T-helper 2 cell treated with Interferon-gamma antibody and Interleukin-4, amounts not matched to agents 5 μg/mL and 100 μg/mL, for 36 hours (primary cell): ENCODE measurements around the gene SERPIND1.
"Not testable (repeated sequence)": the region's sequence is repeated elsewhere in the genome, so short reads cannot be mapped to it uniquely, and the experiment has no call there.

ENCODE experiments used
- DNase-seq: peaks from one replicate; pipeline ENCODE4 v3.0.0; 2021; ENCODE audit warnings: low spot score
- H3K27ac Mint-ChIP-seq: one replicate; pipeline ENCODE4 v1.8.0; 2021; ENCODE audit warnings: mild to moderate bottlenecking, mixed read lengths
- H3K27me3 Mint-ChIP-seq: one replicate; pipeline ENCODE4 v1.8.0; 2021; ENCODE audit warnings: low read depth, mixed read lengths
- H3K36me3 Mint-ChIP-seq: one replicate; pipeline ENCODE4 v1.8.0; 2021; ENCODE audit warnings: low read depth, mixed read lengths
- H3K4me1 Mint-ChIP-seq: one replicate; pipeline ENCODE4 v1.8.0; 2021; ENCODE audit warnings: low read depth, mixed read lengths
- H3K4me3 Mint-ChIP-seq: one replicate; pipeline ENCODE4 v1.8.0; 2022; ENCODE audit warnings: mild to moderate bottlenecking, moderate library complexity, mixed read lengths
- H3K9me3 Mint-ChIP-seq: one replicate; pipeline ENCODE4 v1.8.0; 2021; ENCODE audit warnings: mixed read lengths

SERPIND1 gene, protein sequence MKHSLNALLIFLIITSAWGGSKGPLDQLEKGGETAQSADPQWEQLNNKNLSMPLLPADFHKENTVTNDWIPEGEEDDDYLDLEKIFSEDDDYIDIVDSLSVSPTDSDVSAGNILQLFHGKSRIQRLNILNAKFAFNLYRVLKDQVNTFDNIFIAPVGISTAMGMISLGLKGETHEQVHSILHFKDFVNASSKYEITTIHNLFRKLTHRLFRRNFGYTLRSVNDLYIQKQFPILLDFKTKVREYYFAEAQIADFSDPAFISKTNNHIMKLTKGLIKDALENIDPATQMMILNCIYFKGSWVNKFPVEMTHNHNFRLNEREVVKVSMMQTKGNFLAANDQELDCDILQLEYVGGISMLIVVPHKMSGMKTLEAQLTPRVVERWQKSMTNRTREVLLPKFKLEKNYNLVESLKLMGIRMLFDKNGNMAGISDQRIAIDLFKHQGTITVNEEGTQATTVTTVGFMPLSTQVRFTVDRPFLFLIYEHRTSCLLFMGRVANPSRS

GRCh38 chr22:20773793-20774212 is at the start of gene SERPIND1:
Gene SERPIND1 (plus strand): TSS chr22:20774113. CDS start chr22:20779313, 5,200 bp downstream.
- DNase-seq: no peak
- Mint-ChIP-seq H3K36me3 (peaks cover 8% of the 10 kb centered on the region), H3K4me1 (peaks cover 3% of the 10 kb centered on the region), H3K9me3 (no peaks in the 10 kb centered on the region), H3K4me3 (no peak within 1 kb of the TSS), H3K27ac (no peak within 1 kb of the TSS), H3K27me3 (no peaks in the 10 kb centered on the region)

DNA sequence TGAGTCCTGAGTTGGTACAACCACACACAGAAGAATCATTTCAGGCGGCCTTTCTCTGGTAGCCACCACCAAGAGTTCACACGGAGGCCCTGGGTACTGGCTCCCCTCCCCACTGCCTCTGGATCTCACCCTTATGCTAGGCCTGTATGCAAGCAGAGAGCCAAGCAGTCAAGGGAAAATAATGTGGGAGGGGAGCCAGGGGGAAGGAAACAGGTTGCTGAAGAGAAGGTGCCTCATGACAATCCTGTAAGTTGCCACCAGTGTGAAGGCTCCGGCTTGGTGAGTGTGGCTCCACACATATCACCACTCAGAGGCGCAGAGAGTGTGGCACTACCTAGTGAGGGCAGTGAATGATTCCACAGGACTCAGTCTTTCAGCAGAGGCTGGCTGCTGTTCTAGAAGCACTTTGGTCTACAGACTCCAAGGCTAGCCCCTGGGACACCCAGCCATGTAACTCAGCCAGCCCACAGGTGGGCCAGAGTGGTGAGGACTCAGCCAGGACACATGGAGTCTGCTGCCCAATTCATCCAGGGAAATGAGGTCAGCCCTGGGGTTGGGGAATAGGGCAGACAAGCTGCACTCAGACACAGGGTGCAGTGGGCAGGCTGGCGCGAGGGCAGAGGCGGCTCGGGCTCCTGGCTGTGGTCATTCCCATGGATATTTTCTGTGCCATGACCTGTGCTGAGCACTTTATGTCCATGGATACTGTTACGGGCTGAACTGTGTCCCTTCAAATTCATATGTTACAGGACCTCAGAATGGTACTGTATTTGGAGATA is 49.0 kb upstream of the SERPIND1 start:
- no peak overlapping the region for H3K4me3 Mint-ChIP-seq
- no peak overlapping the region for H3K27ac Mint-ChIP-seq
- H3K9me3 Mint-ChIP-seq: no peaks in the 10 kb centered on the region
- DNase-seq: no peak
- H3K4me1 Mint-ChIP-seq: no peaks in the 10 kb centered on the region
- H3K27me3 Mint-ChIP-seq: no peaks in the 10 kb centered on the region
- peaks cover 14% of the 10 kb centered on the region for H3K36me3 Mint-ChIP-seq

- H3K27ac Mint-ChIP-seq: no peak overlapping the region
- no peak for DNase-seq
- H3K4me1 Mint-ChIP-seq: no peaks in the 10 kb centered on the region
- H3K27me3 Mint-ChIP-seq: no peaks in the 10 kb centered on the region
- H3K4me3 Mint-ChIP-seq: no peak overlapping the region
- H3K9me3 Mint-ChIP-seq: no peaks in the 10 kb centered on the region
- peaks cover 14% of the 10 kb centered on the region for H3K36me3 Mint-ChIP-seq
Measured at GRCh38 chr22:20725987-20726558, 47.8 kb upstream of the SERPIND1 start.

- no peak overlapping the region for H3K27ac Mint-ChIP-seq
- no peaks in the 10 kb centered on the region for H3K27me3 Mint-ChIP-seq
- no peak for DNase-seq
- peaks cover 11% of the 10 kb centered on the region for H3K36me3 Mint-ChIP-seq
- no peaks in the 10 kb centered on the region for H3K4me1 Mint-ChIP-seq
- H3K9me3 Mint-ChIP-seq: no peaks in the 10 kb centered on the region
- H3K4me3 Mint-ChIP-seq: no peak overlapping the region
Measured at GRCh38 chr22:20727118-20728015, 46.5 kb upstream of the SERPIND1 start.

DNA sequence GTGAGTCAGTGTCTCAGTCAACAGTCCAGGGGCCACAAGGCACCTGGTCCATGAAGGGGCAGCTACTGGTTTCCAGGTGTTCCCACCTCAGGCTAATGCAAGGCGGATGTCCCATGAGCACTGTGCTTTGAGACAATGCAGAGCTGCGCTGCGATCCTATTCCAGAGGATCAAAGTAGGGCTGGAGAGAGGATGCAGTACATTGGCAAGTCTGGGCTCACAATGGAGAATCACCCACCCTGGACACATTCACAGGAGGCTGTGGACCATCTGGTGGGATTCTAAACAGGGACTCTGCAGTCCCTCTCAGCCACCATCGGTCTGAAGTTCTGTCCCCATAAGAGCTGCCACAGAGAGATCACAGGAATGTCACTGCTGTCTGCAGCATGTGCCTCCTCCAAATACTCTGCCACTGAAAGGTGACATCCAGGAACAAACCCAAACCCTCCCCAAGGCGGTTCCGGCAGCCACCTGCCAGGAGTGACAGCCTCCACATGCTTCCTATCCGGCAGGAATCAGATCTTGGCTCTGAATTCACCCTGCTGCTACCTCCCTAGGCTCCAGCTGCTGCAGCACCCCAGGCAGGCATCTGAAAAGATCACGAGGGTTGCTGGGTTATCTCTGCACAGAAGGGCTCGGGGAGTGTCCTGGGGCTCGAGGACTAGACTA is 45.3 kb upstream of the SERPIND1 start:
- Mint-ChIP-seq H3K27ac (no peak overlapping the region), H3K9me3 (no peaks in the 10 kb centered on the region), H3K4me1 (no peaks in the 10 kb centered on the region), H3K27me3 (no peaks in the 10 kb centered on the region), H3K4me3 (no peak overlapping the region), H3K36me3 (peaks cover 11% of the 10 kb centered on the region)
- DNase-seq: no peak

- Mint-ChIP-seq H3K9me3 (no peaks in the 10 kb centered on the region), H3K4me3 (no peak overlapping the region), H3K27me3 (no peaks in the 10 kb centered on the region), H3K27ac (no peak overlapping the region), H3K4me1 (no peaks in the 10 kb centered on the region), H3K36me3 (peaks cover 11% of the 10 kb centered on the region)
- no peak for DNase-seq
Measured at GRCh38 chr22:20729194-20729593, 44.7 kb upstream of the SERPIND1 start.

- not testable (repeated sequence) for H3K4me1 Mint-ChIP-seq, H3K9me3 Mint-ChIP-seq, H3K4me3 Mint-ChIP-seq, H3K27ac Mint-ChIP-seq, DNase-seq, H3K27me3 Mint-ChIP-seq, H3K36me3 Mint-ChIP-seq
Measured at GRCh38 chr22:20732431-20732830, 41.5 kb upstream of the SERPIND1 start.

DNA sequence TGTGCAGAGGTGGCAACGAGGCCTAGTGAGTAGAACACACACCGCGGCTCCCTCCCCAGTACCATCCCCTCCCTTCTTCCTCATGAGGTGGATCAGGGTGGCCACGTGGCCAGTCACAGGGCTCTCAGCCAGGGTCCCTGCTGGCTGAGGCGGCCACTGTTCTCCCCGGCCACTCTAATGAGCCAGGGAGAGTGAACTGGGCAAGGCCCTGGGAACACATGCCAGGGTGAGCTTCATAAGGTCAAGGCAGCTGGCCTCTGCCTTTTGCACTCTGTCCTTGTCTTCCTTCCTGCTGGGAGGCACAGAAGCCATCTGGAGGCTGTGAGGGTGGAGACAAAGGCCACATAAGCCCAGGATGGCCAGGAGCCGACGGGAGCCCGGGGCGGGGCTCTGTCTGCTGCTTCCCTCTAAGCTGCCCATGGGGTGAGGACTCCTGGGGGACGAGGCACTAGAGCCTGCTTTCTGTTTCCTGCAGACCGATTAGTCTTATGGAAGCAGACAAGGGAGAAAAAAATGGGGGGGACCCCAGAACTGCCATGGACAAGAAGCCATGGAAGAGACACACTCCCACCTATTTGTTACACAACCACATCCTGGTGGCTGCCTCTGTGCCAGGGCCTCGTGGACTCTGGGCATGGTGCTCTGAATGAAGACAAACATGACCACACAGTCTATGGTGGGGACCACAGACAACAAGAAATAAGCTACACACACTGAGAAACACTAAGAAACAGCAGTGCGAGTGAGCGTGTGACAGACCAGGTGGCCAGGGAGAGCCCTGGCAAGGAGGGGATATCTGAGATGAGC is 38.4 kb upstream of the SERPIND1 start:
- H3K27me3 Mint-ChIP-seq, H3K9me3 Mint-ChIP-seq, H3K27ac Mint-ChIP-seq, H3K4me1 Mint-ChIP-seq, H3K4me3 Mint-ChIP-seq, DNase-seq: not testable (repeated sequence)
- H3K36me3 Mint-ChIP-seq: peaks cover 15% of the 10 kb centered on the region

DNA sequence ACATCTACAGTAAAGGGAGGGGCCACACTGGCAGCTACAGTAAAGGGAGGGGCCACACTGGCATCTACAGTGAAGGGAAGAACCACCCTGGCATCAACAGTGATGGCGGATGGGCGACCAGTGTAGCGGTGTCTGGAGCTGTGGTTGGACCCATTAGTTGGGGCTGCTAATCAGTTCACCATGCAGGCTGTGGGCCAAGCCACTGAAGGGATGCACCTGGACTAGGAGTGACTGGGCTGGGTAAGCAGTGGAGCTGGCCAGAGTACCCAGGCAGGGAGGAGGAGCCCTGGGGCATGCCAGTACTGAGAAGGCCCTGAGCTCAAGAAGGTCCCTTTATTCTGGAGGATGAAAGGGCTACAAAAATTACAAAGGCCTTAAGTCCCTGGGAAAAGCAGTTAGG is 37.0 kb upstream of the SERPIND1 start:
- H3K27ac Mint-ChIP-seq, H3K4me3 Mint-ChIP-seq, DNase-seq, H3K9me3 Mint-ChIP-seq, H3K4me1 Mint-ChIP-seq, H3K27me3 Mint-ChIP-seq: not testable (repeated sequence)
- H3K36me3 Mint-ChIP-seq: peaks cover 24% of the 10 kb centered on the region

GRCh38 chr22:20738394-20739089 is 35.4 kb upstream of the SERPIND1 start:
- Mint-ChIP-seq H3K27me3 (no peaks in the 10 kb centered on the region), H3K4me3 (no peak overlapping the region), H3K4me1 (peaks cover 3% of the 10 kb centered on the region), H3K27ac (no peak overlapping the region), H3K36me3 (peaks cover 32% of the 10 kb centered on the region), H3K9me3 (no peaks in the 10 kb centered on the region)
- no peak for DNase-seq

GRCh38 chr22:20740222-20740951 is 33.5 kb upstream of the SERPIND1 start:
- H3K36me3 Mint-ChIP-seq: peaks cover 32% of the 10 kb centered on the region
- H3K4me3 Mint-ChIP-seq: no peak overlapping the region
- no peaks in the 10 kb centered on the region for H3K9me3 Mint-ChIP-seq
- H3K27me3 Mint-ChIP-seq: no peaks in the 10 kb centered on the region
- peaks cover 3% of the 10 kb centered on the region for H3K4me1 Mint-ChIP-seq
- no peak for DNase-seq
- no peak overlapping the region for H3K27ac Mint-ChIP-seq
